ENCODE measurements around the gene CD2AP.

CD2AP gene

DNA sequence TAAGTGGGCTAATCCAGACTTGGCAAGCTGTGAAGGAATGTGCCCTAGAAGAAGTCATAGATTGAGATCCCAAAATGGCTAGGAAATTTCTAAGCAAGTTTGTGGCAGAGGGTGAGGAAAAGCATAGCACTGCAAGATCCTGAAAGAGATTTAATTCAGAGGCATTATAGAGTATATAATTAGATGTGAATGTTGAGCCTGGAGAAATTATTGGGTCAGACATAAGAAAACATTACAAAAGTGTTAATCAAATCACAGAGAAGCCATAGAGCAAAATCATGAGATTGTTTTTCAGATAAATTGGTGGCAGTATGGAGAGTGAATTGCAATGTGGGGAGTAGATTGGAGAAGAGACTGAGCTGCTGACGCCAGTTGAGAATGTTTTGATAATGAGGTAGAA lies 90.0 kb downstream of the CD2AP start:
- no peak for DNase-seq (ENCODE audit: low spot score)

- no peak for DNase-seq (ENCODE audit: low spot score)
These were observed 93.9 kb downstream of the CD2AP start for GRCh38 chr6:47571488-47571887.

DNA sequence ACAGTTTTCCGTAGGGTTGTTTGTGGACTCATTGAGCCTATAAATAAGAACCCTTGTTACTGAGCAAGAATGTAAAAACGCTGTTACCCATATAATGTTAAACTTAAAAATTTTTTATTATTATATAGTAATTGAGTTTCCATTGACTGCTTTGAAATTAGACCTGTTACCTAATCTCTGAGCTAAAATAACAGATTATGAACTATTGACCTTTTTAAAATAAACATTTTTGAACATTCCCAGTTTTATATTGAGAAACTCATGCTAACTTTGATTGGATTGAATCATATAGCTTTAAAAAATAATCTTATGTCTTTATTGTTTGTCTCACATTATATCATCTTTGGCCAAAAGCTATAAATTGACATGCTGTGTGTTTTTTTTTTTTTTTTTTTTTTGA lies 95.5 kb downstream of the CD2AP start:
- DNase-seq (ENCODE audit: low spot score): no peak

GRCh38 chr6:47574789-47575188 lies 97.2 kb downstream of the CD2AP start:
- no peak for DNase-seq (ENCODE audit: low spot score)

GRCh38 chr6:47579040-47579439 lies 101.5 kb downstream of the CD2AP start:
- DNase-seq (ENCODE audit: low spot score): no peak

DNA sequence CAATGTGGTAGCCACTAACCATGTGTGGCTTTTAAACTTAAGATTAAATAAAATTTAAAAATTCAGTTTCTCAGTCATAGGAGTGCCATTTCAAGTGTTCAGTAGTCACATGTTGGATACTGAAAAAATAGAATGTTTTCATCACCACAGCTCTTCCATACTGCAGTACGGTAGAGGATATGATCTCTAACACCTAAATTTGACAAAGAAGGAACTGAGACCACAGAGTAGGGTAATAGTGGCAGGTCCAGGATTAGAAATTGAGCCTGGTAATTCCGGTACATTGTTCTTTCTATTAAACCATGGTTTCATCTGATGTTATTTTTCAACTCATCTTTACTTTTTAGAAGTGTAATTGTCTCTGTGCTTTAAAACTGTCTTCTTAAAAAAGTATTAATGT lies 104.0 kb downstream of the CD2AP start:
- no peak for DNase-seq (ENCODE audit: low spot score)

DNA sequence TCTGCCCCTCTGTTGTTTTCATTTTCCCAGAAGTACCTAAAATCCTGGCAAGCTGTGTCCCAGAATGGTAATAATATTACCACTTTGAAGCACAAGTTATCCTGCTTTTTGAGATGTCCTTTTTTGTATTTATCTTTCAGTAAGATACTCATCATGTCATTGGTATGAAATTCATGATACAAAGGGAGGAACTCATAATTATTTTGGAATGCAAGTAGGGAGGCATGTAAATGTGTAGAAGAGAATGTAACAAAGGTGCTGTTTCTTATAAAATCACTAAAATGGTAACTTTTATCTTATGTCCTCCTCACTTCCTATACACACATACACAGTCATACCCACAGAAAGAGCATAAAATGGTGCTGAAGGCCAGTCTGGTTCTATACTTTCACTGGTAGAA lies 109.9 kb downstream of the CD2AP start:
- no peak for DNase-seq (ENCODE audit: low spot score)

DNA sequence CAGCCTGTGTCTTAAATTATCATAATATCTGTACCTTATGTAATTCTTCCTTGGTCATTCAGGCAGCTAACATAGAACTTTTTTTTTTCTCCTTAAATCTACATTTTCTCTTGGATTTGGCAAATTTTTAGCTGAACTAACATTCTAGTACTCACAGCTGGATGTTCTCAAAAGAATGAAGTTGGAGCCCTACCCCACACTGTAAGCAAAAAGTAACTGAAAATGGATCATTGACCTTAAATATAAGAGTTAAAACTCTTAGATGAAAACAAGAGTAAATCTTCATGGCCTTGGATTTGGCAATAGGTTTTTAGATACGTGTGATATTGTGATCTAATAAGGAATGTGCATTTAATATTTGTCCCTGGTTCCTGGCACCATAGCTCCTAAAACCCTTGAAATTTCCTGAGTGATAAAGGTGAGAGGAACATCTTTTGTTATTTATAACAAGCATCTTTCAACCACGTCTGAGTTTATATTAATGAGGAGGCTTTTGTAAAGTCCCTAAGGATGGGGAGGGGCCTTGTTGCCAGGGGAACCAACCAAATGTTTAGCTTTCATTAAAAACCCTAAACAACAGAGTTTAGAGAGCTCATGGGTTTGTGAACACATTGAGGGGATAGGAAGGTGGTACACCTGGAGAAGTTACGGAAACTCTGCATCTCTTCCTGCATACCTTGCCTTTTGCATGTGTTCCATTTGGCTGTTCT lies 114.7 kb downstream of the CD2AP start:
- no peak for DNase-seq (ENCODE audit: low spot score)

GRCh38 chr6:47593979-47594378 lies 116.4 kb downstream of the CD2AP start:
- no peak for DNase-seq (ENCODE audit: low spot score)

GRCh38 chr6:47595785-47596184 lies 118.2 kb downstream of the CD2AP start:
- no peak for DNase-seq (ENCODE audit: low spot score)

DNA sequence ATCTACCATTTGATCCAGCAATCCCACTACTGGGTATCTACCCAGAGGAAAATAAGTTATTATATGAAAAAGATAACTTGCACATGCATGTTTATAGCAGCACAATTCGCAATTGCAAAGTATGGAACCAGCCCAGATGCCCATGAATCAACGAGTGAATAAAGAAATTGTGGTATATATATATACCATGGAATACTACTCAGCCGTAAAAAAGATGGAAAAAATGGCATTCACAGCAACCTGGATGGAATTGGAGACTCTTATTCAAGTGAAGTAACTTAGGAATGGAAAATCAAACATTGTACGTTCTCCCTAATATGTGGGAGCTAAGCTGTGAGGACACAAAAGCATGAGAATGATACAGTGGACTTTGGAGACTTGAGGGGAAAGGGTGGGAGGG lies 120.8 kb downstream of the CD2AP start:
- no peak for DNase-seq (ENCODE audit: low spot score)

DNA sequence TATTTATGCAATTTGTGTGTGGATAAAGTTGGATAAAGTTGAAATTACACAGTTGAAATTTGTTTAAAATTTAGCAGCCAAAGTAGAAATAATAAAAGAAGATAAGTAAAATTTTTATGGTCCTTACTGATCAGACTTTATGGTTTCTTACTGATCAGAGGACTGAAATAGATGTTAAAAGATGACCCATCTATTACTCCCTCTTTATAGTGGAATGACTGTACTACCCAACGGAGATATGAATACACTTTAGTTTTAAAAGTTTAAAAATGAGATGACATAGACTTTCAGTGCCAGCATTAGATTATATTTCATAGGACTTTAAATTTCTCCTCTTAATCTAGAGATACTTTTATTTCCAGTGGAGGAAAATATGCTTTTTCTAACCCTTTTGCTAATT lies 121.9 kb downstream of the CD2AP start:
- DNase-seq (ENCODE audit: low spot score): no peak

DNA sequence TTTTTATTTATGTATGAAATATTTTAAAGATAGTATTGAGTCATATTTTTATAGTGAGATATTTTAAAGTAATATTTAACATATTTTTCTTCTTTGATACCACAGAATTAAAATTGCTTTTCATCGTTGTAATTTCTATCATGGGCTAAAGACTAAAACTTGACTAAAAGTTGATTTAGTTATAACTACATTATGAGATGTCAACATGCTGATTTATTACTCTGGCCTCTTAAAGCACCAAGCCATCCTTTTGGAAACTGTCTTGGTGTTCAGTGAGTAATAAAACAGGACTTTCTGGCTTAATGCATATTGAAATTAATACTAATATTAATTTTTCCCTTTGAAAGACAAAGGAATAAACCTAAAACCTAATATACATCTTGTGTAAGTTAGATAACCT lies 125.6 kb downstream of the CD2AP start:
- no peak for DNase-seq (ENCODE audit: low spot score)

- no peak for DNase-seq (ENCODE audit: low spot score)
These were observed 126.4 kb downstream of the CD2AP start for GRCh38 chr6:47603995-47604394.

- DNase-seq (ENCODE audit: low spot score): no peak
These were observed 144.4 kb downstream of the CD2AP start for GRCh38 chr6:47621838-47622449.

DNA sequence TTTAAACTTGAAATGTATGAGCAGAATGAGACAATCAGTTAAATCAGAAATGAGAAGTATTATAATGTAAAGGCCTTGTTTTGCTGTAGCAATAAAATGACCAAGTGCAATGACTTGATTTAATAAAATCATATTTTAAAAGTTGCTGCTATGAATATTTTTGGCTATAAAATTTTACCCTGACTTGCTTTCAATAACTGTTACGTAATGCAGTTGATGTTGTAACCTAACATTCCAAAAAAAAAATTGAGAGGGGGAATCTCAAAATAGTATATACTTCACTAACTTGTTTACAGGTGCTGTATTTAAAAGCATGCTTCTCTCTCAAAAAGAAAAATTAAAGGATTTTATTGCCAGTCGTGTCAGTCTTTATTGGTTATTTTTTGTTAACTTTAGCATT lies 149.2 kb downstream of the CD2AP start:
- DNase-seq (ENCODE audit: low spot score): no peak

- no peak for DNase-seq (ENCODE audit: low spot score)
These were observed 151.1 kb downstream of the CD2AP start for GRCh38 chr6:47628448-47629272.

DNA sequence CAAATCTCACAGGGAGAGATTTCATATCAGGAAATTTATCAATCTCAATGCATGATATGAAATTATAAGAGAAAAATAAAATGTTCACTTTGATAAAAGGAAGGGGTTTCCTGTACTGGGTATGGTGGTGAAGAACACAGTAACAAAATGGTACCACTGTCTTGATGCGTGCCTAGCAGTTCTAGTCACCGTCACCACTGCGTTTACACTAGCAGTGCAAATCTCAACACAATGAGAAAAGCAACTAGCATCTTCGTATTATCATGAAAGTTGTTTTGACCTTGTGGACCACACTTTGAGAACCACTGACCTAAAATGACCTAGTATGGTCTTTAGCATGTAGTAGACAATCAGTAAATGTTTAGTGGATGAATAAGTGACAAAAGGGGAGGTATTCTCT lies 152.4 kb downstream of the CD2AP start:
- no peak for DNase-seq (ENCODE audit: low spot score)

DNA sequence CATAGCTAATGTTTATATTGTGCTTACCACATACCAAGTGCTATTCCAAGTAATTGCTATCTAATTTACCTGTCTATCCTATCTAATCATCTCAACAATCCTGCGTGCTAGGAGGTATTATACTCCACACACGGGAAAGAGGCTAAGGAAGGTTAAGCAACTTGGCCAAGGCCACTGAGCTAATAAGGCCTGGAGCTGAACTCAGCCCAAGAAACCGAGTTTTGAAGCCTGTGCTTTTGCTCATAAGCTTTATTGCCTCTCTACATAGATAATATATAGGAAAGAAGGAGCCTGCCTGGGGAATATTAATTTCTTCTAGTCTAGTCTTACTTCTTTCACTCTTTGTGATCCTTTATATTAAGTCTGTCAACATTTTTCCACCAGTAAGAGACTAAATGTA lies 153.0 kb downstream of the CD2AP start:
- no peak for DNase-seq (ENCODE audit: low spot score)

DNA sequence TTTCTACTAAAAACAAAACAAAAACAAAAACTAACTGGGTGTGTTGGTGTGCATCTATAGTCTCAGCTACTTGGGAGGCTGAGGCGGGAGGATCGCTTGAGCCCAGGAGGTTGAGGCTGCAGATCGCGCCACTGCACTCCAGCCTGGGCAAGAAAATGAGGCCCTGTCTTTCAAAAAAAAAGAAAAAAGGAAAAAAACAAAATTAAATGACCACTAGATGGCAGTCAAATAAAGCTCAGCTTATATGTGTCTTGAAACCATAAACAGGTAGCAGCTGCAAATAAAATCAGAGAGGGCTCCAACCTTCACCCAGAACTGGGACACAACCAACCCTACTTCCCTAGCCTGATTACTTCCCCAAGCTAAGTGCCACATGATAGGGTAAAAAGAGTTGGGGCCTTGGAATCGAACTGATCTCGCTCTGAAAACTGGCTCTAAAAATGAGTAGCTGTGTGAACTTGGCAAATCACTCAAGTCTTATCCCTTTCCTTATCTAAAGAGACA lies 153.7 kb downstream of the CD2AP start:
- DNase-seq (ENCODE audit: low spot score): peak; percentile 31

DNA sequence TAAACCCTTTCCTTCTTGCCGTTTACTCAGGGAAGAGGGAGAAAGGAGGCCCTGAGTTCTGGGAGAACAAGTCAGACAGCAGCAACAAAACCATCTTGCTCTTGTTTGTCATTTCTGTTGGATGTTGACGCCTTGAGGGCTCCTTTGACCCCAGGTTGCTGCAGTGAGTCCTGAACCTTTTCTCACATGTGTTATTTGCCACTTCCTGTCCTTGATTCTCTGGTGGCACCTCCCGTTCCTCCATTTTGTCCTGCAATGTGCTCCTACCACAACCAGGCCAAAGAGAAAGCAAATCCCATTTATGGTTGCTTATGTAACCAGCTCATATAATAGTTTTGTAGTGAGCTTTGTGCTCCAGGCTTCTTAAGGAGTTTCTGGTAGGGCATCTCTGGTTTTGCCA lies 154.2 kb downstream of the CD2AP start:
- DNase-seq (ENCODE audit: low spot score): no peak

GRCh38 chr6:47633141-47633540 lies 155.6 kb downstream of the CD2AP start:
- no peak for DNase-seq (ENCODE audit: low spot score)
